Body of pancreas (tissue), 4 donors: ENCODE measurements around the gene VIPR1. TPM values are rescaled to one million over a fixed set of nuclear protein-coding genes. Genes with fewer than 3 reads are reported as not detected.

Experiments
- ATAC-seq: fragments of 150-250 bp; one replicate; pipeline ENCODE4 v1.9.1; 2016
- DNase-seq, 4 donors: peaks; one replicate each; pipeline ENCODE4 v3.0.0-alpha.2; 2019
- H3K27ac ChIP-seq, 4 donors: fragments of 200-600 bp; sonication (generic); 1 replicate in 3 of 4; 2 replicates in 1 of 4; pipeline versions ENCODE4 v1.5.1 to v1.6.1; 2016 to 2019; ENCODE audit warnings: mild to moderate bottlenecking in 1 of 4, mixed read lengths in 1 of 4, moderate library complexity in 1 of 4
- H3K27me3 ChIP-seq, 2 donors: fragments of 200-600 bp; sonication (generic); one replicate each; pipeline ENCODE4 v1.6.0; 2016; ENCODE audit warnings: mild to moderate bottlenecking in 1 of 2
- H3K36me3 ChIP-seq, 2 donors: fragments of 200-600 bp; sonication (generic); replicated peaks in 1 of 2; 2 replicates each; pipeline ENCODE4 v1.5.1; 2016; ENCODE audit warnings: low read depth in 2 of 2; ENCODE audit not compliant: insufficient read depth in 1 of 2
- H3K4me1 ChIP-seq: fragments of 200-600 bp; sonication (generic); one replicate; pipeline ENCODE4 v1.6.0; 2016
- H3K4me3 ChIP-seq, 2 donors: fragments of 200-600 bp; sonication (generic); 1 replicate in 1 of 2; 2 replicates in 1 of 2; pipeline ENCODE4 v1.5.1; 2016 to 2019
- H3K9me3 ChIP-seq, 3 donors: fragments of 200-600 bp; sonication (generic); 1 replicate in 2 of 3; 2 replicates in 1 of 3; pipeline ENCODE4 v1.5.1; 2016
- CTCF ChIP-seq, 7 experiments: fragments of 450-650 bp in 4 of 7; fragments of 200-600 bp in 3 of 7; sonication (generic) in 3 of 7; IDR thresholded peaks; one replicate each; pipeline ENCODE4 v1.5.1; 2016 to 2019; ENCODE audit warnings: antibody characterized with exemption in 7 of 7
- POLR2A ChIP-seq, 3 donors: fragments of 450-650 bp; IDR thresholded peaks; one replicate each; pipeline ENCODE4 v1.6.1; 2016; ENCODE audit warnings: antibody characterized with exemption in 3 of 3, mild to moderate bottlenecking in 2 of 3
- WGBS, 2 donors: methylation state at CpG; one replicate each; pipeline ENCODE4 v1.1.5; 2017; 5-methylcytosine and 5-hydroxymethylcytosine counted together
- intact Hi-C: fragments of 100-400 bp; cut with DNase I; formaldehyde crosslinking; loops from one replicate; pipeline ENCODE4 v1.15.1; 2023
- total RNA-seq, 2 donors: library from RNA; depleted of rRNA; stranded (reverse); fragments of >200 nt; gene quantifications; one replicate each; pipeline ENCODE4 v1.1.0, GENCODE V29; 2016

Gene VIPR1
- total RNA-seq, 2 donors from 2014 or later = 0.99 to 10.6 TPM

GRCh38 chr3:42463093-42463492 is 39.4 kb upstream of the VIPR1 start:
- DNase-seq (no peak), ATAC-seq (no peak)
- Histone ChIP-seq H3K27ac (no peak overlapping the region), H3K4me1 (no peaks in the 10 kb centered on the region), H3K4me3 (no peak overlapping the region), H3K27me3 (no peaks in the 10 kb centered on the region), H3K36me3 (no peaks in the 10 kb centered on the region), H3K9me3 (no peaks in the 10 kb centered on the region)
- no peak for TF ChIP-seq POLR2A (IDR thresholded peaks at IDR 0.05)
- TF ChIP-seq CTCF (IDR thresholded peaks at IDR 0.05) = no peak
- intact Hi-C loops = no loop called here
- 33 to 35% methylated on average over 1 of the region's 1 CpG for WGBS, 2 donors

- intact Hi-C loops = no loop called here
- no peak for TF ChIP-seq POLR2A (IDR thresholded peaks at IDR 0.05)
- no peak for TF ChIP-seq CTCF (IDR thresholded peaks at IDR 0.05)
- Histone ChIP-seq H3K4me1 (no peaks in the 10 kb centered on the region), H3K36me3 (no peaks in the 10 kb centered on the region), H3K9me3 (no peaks in the 10 kb centered on the region), H3K4me3 (no peak overlapping the region), H3K27ac (no peak overlapping the region), H3K27me3 (no peaks in the 10 kb centered on the region)
- no peak for ATAC-seq
- no peak for DNase-seq
- 58 to 72% methylated on average over 3 of the region's 3 CpGs for WGBS, 2 donors
Measured at GRCh38 chr3:42468111-42468510, 34.3 kb upstream of the VIPR1 start.

- WGBS, 2 donors = 65 to 66% methylated on average over 2 of the region's 2 CpGs
- ATAC-seq (no peak), DNase-seq (no peak)
- no peak for TF ChIP-seq POLR2A (IDR thresholded peaks at IDR 0.05)
- no peak for TF ChIP-seq CTCF (IDR thresholded peaks at IDR 0.05)
- Histone ChIP-seq H3K27ac (no peak overlapping the region), H3K4me1 (peaks cover 3% of the 10 kb centered on the region), H3K4me3 (no peak overlapping the region), H3K36me3 (no peaks in the 10 kb centered on the region), H3K27me3 (no peaks in the 10 kb centered on the region), H3K9me3 (no peaks in the 10 kb centered on the region)
- intact Hi-C loops = no loop called here
Measured at GRCh38 chr3:42472555-42472954, 29.9 kb upstream of the VIPR1 start.

- no peak overlapping the region for H3K4me3 ChIP-seq
- H3K36me3 ChIP-seq = no peaks in the 10 kb centered on the region
- peaks cover 3% of the 10 kb centered on the region for H3K4me1 ChIP-seq
- ATAC-seq (no peak), DNase-seq (peak in 1 of 4 donors; percentile 26)
- intact Hi-C loops = no loop called here
- TF ChIP-seq CTCF (IDR thresholded peaks at IDR 0.05) (no peak), POLR2A (IDR thresholded peaks at IDR 0.05) (no peak)
- H3K9me3 ChIP-seq = no peaks in the 10 kb centered on the region
- WGBS, 2 donors = 40 to 57% methylated on average over 8 to 10 of the region's 10 CpGs
- no peaks in the 10 kb centered on the region for H3K27me3 ChIP-seq
- no peak overlapping the region for H3K27ac ChIP-seq
Measured at GRCh38 chr3:42473083-42473932, 29.1 kb upstream of the VIPR1 start.
